ENCODE results near the gene KIF26B.

The KIF26B gene

GRCh38 chr1:245291351-245291750 lies 136.6 kb downstream of the KIF26B start:
- ATAC-seq: no peak
- TF ChIP-seq TOX (CRISPR knock-in tag; IDR thresholded peaks at IDR 0.05; ENCODE audit: borderline replicate concordance): no peak
- no peak for TF ChIP-seq ZNF8 (CRISPR knock-in tag; IDR thresholded peaks at IDR 0.05)
- TF ChIP-seq ZFP30 (CRISPR knock-in tag; IDR thresholded peaks at IDR 0.05): no peak
- TF ChIP-seq CSRNP3 (CRISPR knock-in tag; IDR thresholded peaks at IDR 0.05): no peak
- TF ChIP-seq ISL1 (CRISPR knock-in tag; IDR thresholded peaks at IDR 0.05): no peak
- no peak for TF ChIP-seq OSR1 (CRISPR knock-in tag; IDR thresholded peaks at IDR 0.05)
- no peak for TF ChIP-seq ARNTL (CRISPR knock-in tag; IDR thresholded peaks at IDR 0.05; ENCODE audit: borderline replicate concordance, low read depth)
- TF ChIP-seq CSDC2 (CRISPR knock-in tag; IDR thresholded peaks at IDR 0.05): no peak
- TF ChIP-seq BACH2 (CRISPR knock-in tag; IDR thresholded peaks at IDR 0.05; ENCODE audit: borderline replicate concordance): no peak
- no peak for TF ChIP-seq ZNF70 (CRISPR knock-in tag; IDR thresholded peaks at IDR 0.05)
- no peak for TF ChIP-seq GLIS3 (CRISPR knock-in tag; IDR thresholded peaks at IDR 0.05)

GRCh38 chr1:245292141-245292540 lies 137.4 kb downstream of the KIF26B start:
- no peak for TF ChIP-seq ISL1 (CRISPR knock-in tag; IDR thresholded peaks at IDR 0.05)
- no peak; the same call in 2 of the 3 replicates for ATAC-seq

GRCh38 chr1:245292553-245292952 lies 137.8 kb downstream of the KIF26B start:
- ATAC-seq: no peak; the same call in 2 of the 3 replicates
- TF ChIP-seq TOX (CRISPR knock-in tag; IDR thresholded peaks at IDR 0.05; ENCODE audit: borderline replicate concordance) (no peak), RARB (CRISPR knock-in tag; IDR thresholded peaks at IDR 0.05) (no peak), POU6F1 (CRISPR knock-in tag; IDR thresholded peaks at IDR 0.05; ENCODE audit: borderline replicate concordance, low read depth) (no peak), ZNF8 (CRISPR knock-in tag; IDR thresholded peaks at IDR 0.05) (no peak), SNAI2 (CRISPR knock-in tag; IDR thresholded peaks at IDR 0.05) (no peak), BACH2 (CRISPR knock-in tag; IDR thresholded peaks at IDR 0.05; ENCODE audit: borderline replicate concordance) (no peak), ZC3H10 (CRISPR knock-in tag; IDR thresholded peaks at IDR 0.05) (no peak)

- ATAC-seq: no peak
- TF ChIP-seq ZNF70 (CRISPR knock-in tag; IDR thresholded peaks at IDR 0.05) (no peak), PPARA (CRISPR knock-in tag; IDR thresholded peaks at IDR 0.05; ENCODE audit: borderline replicate concordance) (no peak), ZC3H10 (CRISPR knock-in tag; IDR thresholded peaks at IDR 0.05) (no peak), RARB (CRISPR knock-in tag; IDR thresholded peaks at IDR 0.05) (no peak), ZNF8 (CRISPR knock-in tag; IDR thresholded peaks at IDR 0.05) (no peak), BACH2 (CRISPR knock-in tag; IDR thresholded peaks at IDR 0.05; ENCODE audit: borderline replicate concordance) (no peak)
Observed at GRCh38 chr1:245294020-245294419, 139.2 kb downstream of the KIF26B start.

GRCh38 chr1:245298781-245299180 lies 144.0 kb downstream of the KIF26B start:
- TF ChIP-seq ZFP3 (CRISPR knock-in tag; IDR thresholded peaks at IDR 0.05): no peak
- TF ChIP-seq ISL1 (CRISPR knock-in tag; IDR thresholded peaks at IDR 0.05): no peak
- no peak for TF ChIP-seq ZNF565 (CRISPR knock-in tag; conservative IDR thresholded peaks at IDR 0.05; ENCODE audit: low read depth)

GRCh38 chr1:245301162-245301580 lies 146.4 kb downstream of the KIF26B start:
- TF ChIP-seq CSRNP3 (CRISPR knock-in tag; IDR thresholded peaks at IDR 0.05) (no peak), RARB (CRISPR knock-in tag; IDR thresholded peaks at IDR 0.05) (0 out of 2 replicates have a peak, but pooled peaks have one; percentile 22), TOX (CRISPR knock-in tag; IDR thresholded peaks at IDR 0.05; ENCODE audit: borderline replicate concordance) (peak; percentile 90), CSDC2 (CRISPR knock-in tag; IDR thresholded peaks at IDR 0.05) (peak; percentile 76; the same call in 1 of the 2 replicates)
- peak; percentile 80 for ATAC-seq

More at GRCh38 chr1:245298781-245299180, 144.0 kb downstream of the KIF26B start:
- no peak for ATAC-seq

GRCh38 chr1:245301921-245302320 lies 147.1 kb downstream of the KIF26B start:
- ATAC-seq: no peak
- TF ChIP-seq POU6F1 (CRISPR knock-in tag; IDR thresholded peaks at IDR 0.05; ENCODE audit: borderline replicate concordance, low read depth) (no peak), SNAI2 (CRISPR knock-in tag; IDR thresholded peaks at IDR 0.05) (no peak), ZNF8 (CRISPR knock-in tag; IDR thresholded peaks at IDR 0.05) (no peak), ZNF70 (CRISPR knock-in tag; IDR thresholded peaks at IDR 0.05) (no peak)

Data from SK-N-SH treated with all-trans-retinoic acid at 6 μM for 48 hours (cell line).